Measurements from ENCODE around the gene GALNT18.

GRCh38 chr11:11620173-11620920 is 1.5 kb downstream of the GALNT18 start:
- TF ChIP-seq CTCF (IDR thresholded peaks at IDR 0.05; ENCODE audit: low read length) = no peak
- no peak for TF ChIP-seq EZH2 (optimal IDR thresholded peaks at IDR 0.05; ENCODE audit: low read depth, low read length)
